ENCODE measurements around the gene ZNF48. TPM values are rescaled to one million over a fixed set of nuclear protein-coding genes. Genes with fewer than 3 reads are reported as not detected.

ZNF48 gene
- total RNA-seq, 6 donors from 2014 or later = 6.8 to 29.2 (median 10.9) TPM

DNA sequence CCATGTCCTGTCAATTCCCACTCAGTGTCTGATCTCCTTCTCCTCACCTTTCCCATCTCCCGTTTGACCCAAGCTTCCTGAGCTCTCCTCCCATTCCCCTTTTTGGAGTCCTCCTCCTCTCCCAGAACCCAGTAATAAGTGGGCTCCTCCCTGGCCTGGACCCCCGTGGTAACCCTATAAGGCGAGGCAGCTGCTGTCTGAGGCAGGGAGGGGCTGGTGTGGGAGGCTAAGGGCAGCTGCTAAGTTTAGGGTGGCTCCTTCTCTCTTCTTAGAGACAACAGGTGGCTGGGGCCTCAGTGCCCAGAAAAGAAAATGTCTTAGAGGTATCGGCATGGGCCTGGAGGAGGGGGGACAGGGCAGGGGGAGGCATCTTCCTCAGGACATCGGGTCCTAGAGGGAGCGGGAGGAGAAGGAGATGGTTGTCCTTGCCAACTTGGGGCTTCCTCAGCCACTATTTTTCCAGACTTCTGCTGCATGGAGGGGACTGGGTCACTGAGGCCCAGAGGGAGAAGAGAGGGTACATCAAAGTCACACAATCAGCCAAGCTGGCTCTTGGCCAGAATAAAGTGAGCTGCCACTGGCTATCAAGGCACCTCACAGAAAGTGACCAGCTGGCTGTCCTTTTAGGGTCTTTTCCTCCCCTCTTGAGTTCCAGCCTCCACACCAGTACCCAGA is 23.0 kb upstream of the ZNF48 start:
- Histone ChIP-seq H3K36me3 (no peaks in the 10 kb centered on the region), H3K9me3 (no peaks in the 10 kb centered on the region), H3K4me3 (no peak overlapping the region), H3K4me1 (peaks cover 26 to 33% (median 31%) of the 10 kb centered on the region in 4 donors), H3K27me3 (no peaks in the 10 kb centered on the region), H3K27ac (peak overlapping the region in 2 of 4 donors; percentile 92)
- TF ChIP-seq, protein P1, sequence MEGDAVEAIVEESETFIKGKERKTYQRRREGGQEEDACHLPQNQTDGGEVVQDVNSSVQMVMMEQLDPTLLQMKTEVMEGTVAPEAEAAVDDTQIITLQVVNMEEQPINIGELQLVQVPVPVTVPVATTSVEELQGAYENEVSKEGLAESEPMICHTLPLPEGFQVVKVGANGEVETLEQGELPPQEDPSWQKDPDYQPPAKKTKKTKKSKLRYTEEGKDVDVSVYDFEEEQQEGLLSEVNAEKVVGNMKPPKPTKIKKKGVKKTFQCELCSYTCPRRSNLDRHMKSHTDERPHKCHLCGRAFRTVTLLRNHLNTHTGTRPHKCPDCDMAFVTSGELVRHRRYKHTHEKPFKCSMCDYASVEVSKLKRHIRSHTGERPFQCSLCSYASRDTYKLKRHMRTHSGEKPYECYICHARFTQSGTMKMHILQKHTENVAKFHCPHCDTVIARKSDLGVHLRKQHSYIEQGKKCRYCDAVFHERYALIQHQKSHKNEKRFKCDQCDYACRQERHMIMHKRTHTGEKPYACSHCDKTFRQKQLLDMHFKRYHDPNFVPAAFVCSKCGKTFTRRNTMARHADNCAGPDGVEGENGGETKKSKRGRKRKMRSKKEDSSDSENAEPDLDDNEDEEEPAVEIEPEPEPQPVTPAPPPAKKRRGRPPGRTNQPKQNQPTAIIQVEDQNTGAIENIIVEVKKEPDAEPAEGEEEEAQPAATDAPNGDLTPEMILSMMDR (IDR thresholded peaks at IDR 0.05) = no peak
- TF ChIP-seq EP300 (IDR thresholded peaks at IDR 0.05) (no peak), POLR2AphosphoS5 (IDR thresholded peaks at IDR 0.05) (no peak), POLR2A (IDR thresholded peaks at IDR 0.05) (no peak)
- ATAC-seq (ENCODE audit: low FRiP score in 2 of 2) (no peak), DNase-seq (no peak)
- 75 to 82% methylated on average over 6 of the region's 6 CpGs for WGBS, 2 donors

DNA sequence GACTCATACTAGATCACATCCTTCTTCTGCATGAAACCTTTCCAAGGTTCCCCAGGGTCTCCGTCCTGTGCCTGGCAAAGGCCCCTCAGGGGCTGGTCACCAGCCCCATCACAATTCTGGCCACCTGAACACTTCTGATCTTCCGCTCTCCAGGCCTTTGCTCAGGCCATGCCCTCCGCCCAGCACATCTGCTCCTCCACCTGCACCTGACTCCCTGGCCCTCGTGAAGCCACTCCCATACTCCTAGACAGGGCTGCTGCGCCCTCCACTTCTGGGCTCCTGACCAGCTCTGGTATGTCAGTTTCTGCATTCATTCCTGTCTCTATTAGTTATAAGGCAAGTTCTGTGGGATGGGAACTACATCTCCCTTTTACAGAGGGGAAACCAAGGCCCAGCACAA is 22.5 kb upstream of the ZNF48 start:
- H3K4me1 ChIP-seq = peaks cover 25 to 30% (median 29%) of the 10 kb centered on the region in 4 donors
- ATAC-seq (ENCODE audit: low FRiP score in 2 of 2) = no peak
- peak overlapping the region in 2 of 4 donors; percentile 92 for H3K27ac ChIP-seq
- H3K36me3 ChIP-seq = no peaks in the 10 kb centered on the region
- no peaks in the 10 kb centered on the region for H3K9me3 ChIP-seq
- 79 to 81% methylated on average over 5 of the region's 5 CpGs for WGBS, 2 donors
- no peaks in the 10 kb centered on the region for H3K27me3 ChIP-seq
- peak in 1 of 2 donors; percentile 55 for DNase-seq
- H3K4me3 ChIP-seq = no peak overlapping the region
- TF ChIP-seq, protein P1 (IDR thresholded peaks at IDR 0.05) = no peak
- no peak for TF ChIP-seq POLR2A (IDR thresholded peaks at IDR 0.05)
- no peak for TF ChIP-seq POLR2AphosphoS5 (IDR thresholded peaks at IDR 0.05)
- TF ChIP-seq EP300 (IDR thresholded peaks at IDR 0.05) = no peak

DNA sequence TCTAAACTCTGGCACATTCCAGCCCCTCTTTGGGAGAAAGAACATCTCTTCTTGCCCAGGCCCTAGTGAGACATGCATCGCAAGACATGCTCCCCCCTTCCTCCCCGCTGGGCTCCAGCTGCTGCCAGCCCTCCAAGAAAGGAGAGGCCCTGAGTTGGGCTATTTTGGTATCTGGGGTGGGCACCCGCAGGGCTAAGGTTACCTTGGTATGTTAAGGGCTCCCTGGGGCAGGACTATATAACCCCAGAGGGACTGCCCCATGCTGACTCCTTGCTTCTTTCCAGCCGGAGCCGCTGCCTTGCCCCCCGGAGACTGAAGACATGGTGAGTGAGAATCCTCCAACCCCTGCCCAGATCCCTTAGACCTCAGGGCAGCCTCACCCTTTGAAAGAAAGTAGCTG is 20.7 kb upstream of the ZNF48 start, which contains the start of gene MYL11:
Gene MYL11 (plus strand): TSS at position 265 of the 400 bp plus-strand sequence. CDS start 56 bp downstream, at position 321.
- Histone ChIP-seq H3K27me3 (no peaks in the 10 kb centered on the region), H3K4me3 (no peak within 1 kb of the TSS), H3K9me3 (no peaks in the 10 kb centered on the region), H3K27ac (no peak within 1 kb of the TSS), H3K36me3 (no peaks in the 10 kb centered on the region), H3K4me1 (peaks cover 19 to 26% (median 23%) of the 10 kb centered on the region in 4 donors)
- TF ChIP-seq EP300 (IDR thresholded peaks at IDR 0.05) (no peak), POLR2A (IDR thresholded peaks at IDR 0.05) (no peak), POLR2AphosphoS5 (IDR thresholded peaks at IDR 0.05) (no peak)
- TF ChIP-seq, protein P1 (IDR thresholded peaks at IDR 0.05) = no peak
- DNase-seq (no peak), ATAC-seq (ENCODE audit: low FRiP score in 2 of 2) (no peak)
- 91 to 92% methylated on average over 6 of the region's 6 CpGs for WGBS, 2 donors

DNA sequence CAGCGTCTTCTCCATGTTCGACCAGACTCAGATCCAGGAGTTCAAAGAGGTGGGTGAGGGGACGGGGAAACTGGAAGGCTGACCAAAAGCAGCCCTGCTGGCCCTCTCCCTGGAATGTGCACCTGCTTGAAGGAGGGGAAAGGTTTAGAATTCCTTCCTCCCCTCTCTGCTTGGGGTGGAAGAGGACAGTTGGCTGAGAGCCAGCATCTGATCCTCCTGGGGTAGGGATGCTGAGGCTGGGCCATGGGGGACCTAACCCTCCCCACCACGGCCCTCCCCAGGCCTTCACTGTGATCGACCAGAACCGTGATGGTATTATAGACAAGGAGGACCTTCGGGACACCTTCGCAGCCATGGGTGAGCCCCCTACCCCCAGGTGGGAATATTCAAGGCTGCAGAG is 19.4 kb upstream of the ZNF48 start:
- Histone ChIP-seq H3K27ac (peak overlapping the region in 1 of 4 donors; percentile 100), H3K4me1 (peaks cover 19 to 26% (median 23%) of the 10 kb centered on the region in 4 donors), H3K27me3 (no peaks in the 10 kb centered on the region), H3K36me3 (no peaks in the 10 kb centered on the region), H3K4me3 (no peak overlapping the region), H3K9me3 (no peaks in the 10 kb centered on the region)
- TF ChIP-seq POLR2AphosphoS5 (IDR thresholded peaks at IDR 0.05) (no peak), POLR2A (IDR thresholded peaks at IDR 0.05) (no peak), EP300 (IDR thresholded peaks at IDR 0.05) (no peak)
- TF ChIP-seq, protein P1 (IDR thresholded peaks at IDR 0.05) = no peak
- 89 to 94% methylated on average over 8 of the region's 8 CpGs for WGBS, 2 donors
- ATAC-seq (ENCODE audit: low FRiP score in 2 of 2) (no peak), DNase-seq (no peak)
